GM12872 (cell line): ENCODE measurements around the gene RFX1.

ENCODE experiments used
- CTCF ChIP-seq: IDR thresholded peaks from 3 replicates; pipeline ENCODE4 v1.5.1; 2011; ENCODE audit warnings: low read depth, mild to moderate bottlenecking, low read length, moderate library complexity; ENCODE audit not compliant: insufficient read depth

RFX1 gene

GRCh38 chr19:13975870-13976269 lies 30.2 kb downstream of the RFX1 start:
- no peak for TF ChIP-seq CTCF

- TF ChIP-seq CTCF: no peak
These were observed 32.0 kb downstream of the RFX1 start for GRCh38 chr19:13974073-13974472.

GRCh38 chr19:13972368-13973155 lies 33.6 kb downstream of the RFX1 start:
- TF ChIP-seq CTCF: no peak

GRCh38 chr19:13969897-13970296 lies 36.2 kb downstream of the RFX1 start:
- no peak for TF ChIP-seq CTCF

GRCh38 chr19:13968999-13969398 lies 37.1 kb downstream of the RFX1 start:
- no peak for TF ChIP-seq CTCF

- no peak for TF ChIP-seq CTCF
These were observed 37.7 kb downstream of the RFX1 start for GRCh38 chr19:13968383-13968935.

- no peak for TF ChIP-seq CTCF
These were observed 39.4 kb downstream of the RFX1 start for GRCh38 chr19:13966684-13967128.
